Esophagus squamous epithelium (tissue), 5 donors: Measurements from ENCODE around the gene R3HDML. TPM values are rescaled to one million over a fixed set of nuclear protein-coding genes. Genes with fewer than 3 reads are reported as not detected.
"Not testable (repeated sequence)": the region's sequence is repeated elsewhere in the genome, so short reads cannot be mapped to it uniquely, and the experiment has no call there.

Experiments used
- DNase-seq: peaks from one replicate; lab custom pipeline; 2025; lab: John Stamatoyannopoulos, UW
- H3K27ac ChIP-seq, 4 donors: fragments of 200-600 bp; sonication (generic); one replicate each; pipeline ENCODE4 v1.5.1; 2016 to 2019; ENCODE audit warnings: mild to moderate bottlenecking in 1 of 4
- H3K27me3 ChIP-seq, 4 donors: fragments of 200-600 bp; sonication (generic); 1 replicate in 3 of 4; 2 replicates in 1 of 4; pipeline versions ENCODE4 v1.5.1 to v1.6.0; 2017 to 2021; ENCODE audit warnings: antibody characterized with exemption in 1 of 4
- H3K36me3 ChIP-seq, 3 donors: fragments of 200-600 bp; sonication (generic); one replicate each; pipeline ENCODE4 v1.5.1; 2016 to 2019
- H3K4me1 ChIP-seq, 3 donors: fragments of 200-600 bp; sonication (generic); one replicate each; pipeline ENCODE4 v1.5.1; 2017 to 2019
- H3K4me3 ChIP-seq, 4 donors: fragments of 200-600 bp; sonication (generic); 1 replicate in 3 of 4; 2 replicates in 1 of 4; pipeline ENCODE4 v1.5.1; 2016 to 2019; ENCODE audit warnings: mild to moderate bottlenecking in 2 of 4, moderate library complexity in 1 of 4
- H3K9me3 ChIP-seq, 3 donors: fragments of 200-600 bp; sonication (generic); one replicate each; pipeline ENCODE4 v1.5.1; 2016 to 2019
- CTCF ChIP-seq, 6 experiments: fragments of 450-650 bp in 4 of 6; fragments of 200-600 bp in 2 of 6; sonication (generic) in 2 of 6; IDR thresholded peaks; one replicate each; pipeline ENCODE4 v1.5.1; 2016 to 2019; ENCODE audit warnings: antibody characterized with exemption in 6 of 6, mild to moderate bottlenecking in 4 of 6, moderate library complexity in 4 of 6
- POLR2A ChIP-seq, 4 donors: fragments of 450-650 bp; IDR thresholded peaks; one replicate each; pipeline ENCODE4 v1.6.1; 2017; ENCODE audit warnings: antibody characterized with exemption in 4 of 4, mild to moderate bottlenecking in 4 of 4, moderate library complexity in 3 of 4
- WGBS, 2 donors: methylation state at CpG; one replicate each; pipeline ENCODE4 v1.1.5; 2018; 5-methylcytosine and 5-hydroxymethylcytosine counted together
- intact Hi-C: fragments of 100-400 bp; cut with DNase I; formaldehyde crosslinking; loops from one replicate; pipeline ENCODE4 v1.15.0; 2022
- total RNA-seq, 4 donors: library from RNA; depleted of rRNA; stranded (reverse); fragments of >200 nt; gene quantifications; one replicate each; pipeline ENCODE4 v1.1.0, GENCODE V29; 2016
- donor health status: DM: yes; HTN: yes; CAD: no.

Gene R3HDML
- total RNA-seq, 4 donors from 2014 or later, result not detected

- Histone ChIP-seq H3K4me3 (peak overlapping the region; percentile 19 to 60 (median 27)), H3K27me3 (peaks cover 0 to 57% (median 0%) of the 10 kb centered on the region in 4 donors), H3K27ac (no peak overlapping the region), H3K36me3 (no peaks in the 10 kb centered on the region), H3K9me3 (no peaks in the 10 kb centered on the region), H3K4me1 (peaks cover 5 to 9% (median 7%) of the 10 kb centered on the region in 3 donors)
- no peak for DNase-seq
- TF ChIP-seq POLR2A (IDR thresholded peaks at IDR 0.05) (no peak), CTCF (IDR thresholded peaks at IDR 0.05) (no peak)
- 29 to 45% methylated on average over 8 to 12 of the region's 50 CpGs for WGBS, 2 donors
- intact Hi-C loops, result no loop called here
These were observed 10.3 kb upstream of the R3HDML start for GRCh38 chr20:44326391-44327159.

- H3K4me1 ChIP-seq, H3K36me3 ChIP-seq, H3K9me3 ChIP-seq, H3K4me3 ChIP-seq, intact Hi-C loops, H3K27ac ChIP-seq, DNase-seq: not testable (repeated sequence)
- peaks cover 0 to 62% (median 0%) of the 10 kb centered on the region in 4 donors for H3K27me3 ChIP-seq
- 87 to 88% methylated on average over 6 to 7 of the region's 7 CpGs for WGBS, 2 donors
These were observed 9.1 kb upstream of the R3HDML start for GRCh38 chr20:44327748-44328147.

GRCh38 chr20:44328428-44328827 is 8.4 kb upstream of the R3HDML start:
- Histone ChIP-seq H3K36me3 (no peaks in the 10 kb centered on the region), H3K27ac (no peak overlapping the region), H3K27me3 (peaks cover 0 to 67% (median 0%) of the 10 kb centered on the region in 4 donors), H3K4me3 (no peak overlapping the region), H3K4me1 (peaks cover 5 to 9% (median 7%) of the 10 kb centered on the region in 3 donors), H3K9me3 (no peaks in the 10 kb centered on the region)
- intact Hi-C loops, result no loop called here
- DNase-seq, result no peak
- WGBS, 2 donors, result 74 to 75% methylated on average over 4 of the region's 4 CpGs
- no peak for TF ChIP-seq POLR2A (IDR thresholded peaks at IDR 0.05)
- TF ChIP-seq CTCF (IDR thresholded peaks at IDR 0.05), result no peak

DNA sequence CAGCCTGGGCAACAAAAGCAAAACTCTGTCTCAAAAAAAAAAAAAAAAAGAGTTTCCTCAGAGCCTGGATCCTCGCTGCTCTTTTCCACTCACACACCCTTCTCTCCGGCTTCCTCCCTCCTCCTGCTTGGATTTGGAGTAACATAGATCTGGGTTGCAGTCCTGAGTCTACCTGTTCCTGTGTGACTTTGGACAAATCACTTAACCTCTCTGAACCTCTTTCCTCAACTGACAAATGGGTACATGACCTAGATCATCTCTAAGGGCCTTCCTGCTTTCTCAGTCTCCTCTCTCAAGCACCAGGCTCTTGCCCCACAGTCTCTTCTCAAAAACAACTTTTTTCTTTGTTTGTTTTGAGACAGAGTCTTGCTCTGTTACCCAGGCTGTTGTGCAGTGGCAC is 5.6 kb upstream of the R3HDML start:
- Histone ChIP-seq H3K36me3 (no peaks in the 10 kb centered on the region), H3K27ac (no peak overlapping the region), H3K9me3 (no peaks in the 10 kb centered on the region), H3K4me3 (no peak overlapping the region), H3K4me1 (peaks cover 5 to 9% (median 7%) of the 10 kb centered on the region in 3 donors), H3K27me3 (peaks cover 0 to 73% (median 0%) of the 10 kb centered on the region in 4 donors)
- 81 to 91% methylated on average over 2 of the region's 2 CpGs for WGBS, 2 donors
- intact Hi-C loops, result no loop called here
- TF ChIP-seq CTCF (IDR thresholded peaks at IDR 0.05), result no peak
- no peak for TF ChIP-seq POLR2A (IDR thresholded peaks at IDR 0.05)
- DNase-seq, result no peak

GRCh38 chr20:44334306-44334705 is 2.5 kb upstream of the R3HDML start:
- 30 to 43% methylated on average over 4 of the region's 8 CpGs for WGBS, 2 donors
- TF ChIP-seq CTCF (IDR thresholded peaks at IDR 0.05) (no peak), POLR2A (IDR thresholded peaks at IDR 0.05) (no peak)
- H3K27ac ChIP-seq, result no peak overlapping the region
- intact Hi-C loops, result no loop called here
- no peaks in the 10 kb centered on the region for H3K36me3 ChIP-seq
- H3K27me3 ChIP-seq, result peaks cover 0 to 67% (median 0%) of the 10 kb centered on the region in 4 donors
- DNase-seq, result no peak
- no peaks in the 10 kb centered on the region for H3K4me1 ChIP-seq
- no peak overlapping the region for H3K4me3 ChIP-seq
- H3K9me3 ChIP-seq, result no peaks in the 10 kb centered on the region
